ACC112 (cell line): Measurements from ENCODE around the gene PTPRE.

Experiments
- H2AFZ ChIP-seq: fragments of 200-600 bp; sonication (generic); one replicate; pipeline ENCODE4 v1.6.0; 2017; ENCODE audit warnings: antibody characterized with exemption, low read length; ENCODE audit not compliant: unreplicated experiment
- H3K27ac ChIP-seq: fragments of 200-600 bp; sonication (generic); 2 replicates; pipeline ENCODE4 v1.5.1; 2014; ENCODE audit warnings: low read depth, mild to moderate bottlenecking, antibody characterized with exemption, low read length, moderate library complexity
- H3K27me3 ChIP-seq: fragments of 200-600 bp; sonication (generic); 2 replicates; pipeline ENCODE4 v1.6.1; 2014; ENCODE audit warnings: mild to moderate bottlenecking, antibody characterized with exemption, low read length, moderate library complexity, mixed read lengths; ENCODE audit not compliant: insufficient read depth
- H3K36me3 ChIP-seq: fragments of 200-600 bp; sonication (generic); 2 replicates; pipeline ENCODE4 v1.6.1; 2016; ENCODE audit warnings: mild to moderate bottlenecking, antibody characterized with exemption, low read length, moderate library complexity, mixed read lengths; ENCODE audit not compliant: insufficient read depth
- H3K4me1 ChIP-seq: fragments of 200-600 bp; sonication (generic); one replicate; pipeline ENCODE4 v1.6.1; 2016; ENCODE audit warnings: low read length, mixed read lengths; ENCODE audit not compliant: insufficient read depth, unreplicated experiment, control insufficient read depth
- H3K4me3 ChIP-seq: fragments of 200-600 bp; sonication (generic); 2 replicates; pipeline ENCODE4 v1.5.1; 2014; ENCODE audit warnings: mild to moderate bottlenecking, low read depth, low read length
- H3K79me2 ChIP-seq: fragments of 200-600 bp; sonication (generic); one replicate; pipeline ENCODE4 v1.6.0; 2016; ENCODE audit warnings: low read length; ENCODE audit not compliant: control insufficient read depth, unreplicated experiment, insufficient read depth

PTPRE gene

DNA sequence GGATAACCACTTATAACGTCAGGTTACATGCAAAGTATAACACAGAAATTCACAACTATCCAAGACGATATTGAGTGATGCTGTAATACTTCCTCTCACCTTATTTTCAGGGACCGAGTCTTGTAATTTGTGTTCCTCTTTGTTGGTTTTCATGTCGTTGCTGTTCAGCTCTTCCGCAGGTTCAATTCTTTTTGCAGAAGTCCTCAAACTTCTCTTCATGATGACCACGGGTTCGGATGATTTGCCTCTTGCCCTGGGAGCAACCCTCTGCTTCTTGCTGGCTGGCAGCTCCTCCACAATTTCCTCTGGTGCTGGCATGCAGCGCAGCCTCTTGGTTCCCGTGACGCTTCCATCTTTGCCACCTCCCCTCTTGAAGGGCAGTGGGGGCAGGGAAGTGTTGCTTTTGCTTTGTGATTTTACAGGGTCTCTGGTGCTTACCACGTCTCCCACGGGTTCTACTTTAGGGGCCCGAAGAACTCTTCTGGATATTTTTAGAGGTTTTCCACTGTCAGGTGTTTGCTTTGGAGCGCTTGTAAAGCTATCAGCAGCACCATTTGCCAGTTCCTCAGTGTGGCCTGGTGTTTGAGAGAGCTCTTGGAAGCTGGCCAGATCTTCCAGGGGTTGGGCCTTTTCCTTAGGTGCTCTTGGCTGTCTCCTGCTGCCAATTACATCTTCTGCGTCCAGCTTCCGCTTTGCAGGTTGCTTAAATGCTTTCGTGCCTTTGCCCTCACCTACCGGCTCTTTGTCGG lies 195.8 kb downstream of the PTPRE start:
- H3K4me3 ChIP-seq = no peak overlapping the region
- no peaks in the 10 kb centered on the region for H3K4me1 ChIP-seq
- peaks cover 54% of the 10 kb centered on the region for H3K36me3 ChIP-seq
- H3K27me3 ChIP-seq = no peaks in the 10 kb centered on the region
- H3K27ac ChIP-seq = no peak overlapping the region
- no peak overlapping the region for H2AFZ ChIP-seq
- no peaks in the 10 kb centered on the region for H3K79me2 ChIP-seq

DNA sequence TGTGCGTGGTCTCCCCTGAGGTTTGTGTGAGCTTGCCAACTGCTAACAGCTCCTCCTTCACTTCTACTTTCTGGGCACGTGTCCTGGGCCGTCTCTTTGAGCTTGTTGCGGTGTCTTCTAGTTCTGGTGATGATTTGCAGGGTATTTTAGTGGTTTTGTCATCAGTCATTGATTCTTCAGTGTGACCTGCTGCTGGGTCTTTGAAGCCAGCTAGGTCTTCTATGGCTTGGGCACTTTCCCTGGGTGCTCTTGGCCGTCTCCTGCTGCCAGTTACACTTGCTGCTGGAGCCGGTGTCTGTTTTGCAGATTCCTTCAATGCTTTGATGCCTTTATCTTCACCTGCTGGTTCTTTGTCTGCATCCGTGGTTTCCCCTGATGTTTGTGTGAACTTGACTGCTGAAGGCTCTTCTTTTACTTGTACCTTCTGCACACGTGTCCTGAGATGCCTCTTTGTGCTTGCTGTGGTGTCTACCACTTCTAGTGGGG lies 196.4 kb downstream of the PTPRE start:
- H2AFZ ChIP-seq = no peak overlapping the region
- H3K27me3 ChIP-seq = no peaks in the 10 kb centered on the region
- peaks cover 54% of the 10 kb centered on the region for H3K36me3 ChIP-seq
- no peak overlapping the region for H3K27ac ChIP-seq
- H3K4me3 ChIP-seq = no peak overlapping the region
- no peaks in the 10 kb centered on the region for H3K4me1 ChIP-seq
- H3K79me2 ChIP-seq = no peaks in the 10 kb centered on the region

DNA sequence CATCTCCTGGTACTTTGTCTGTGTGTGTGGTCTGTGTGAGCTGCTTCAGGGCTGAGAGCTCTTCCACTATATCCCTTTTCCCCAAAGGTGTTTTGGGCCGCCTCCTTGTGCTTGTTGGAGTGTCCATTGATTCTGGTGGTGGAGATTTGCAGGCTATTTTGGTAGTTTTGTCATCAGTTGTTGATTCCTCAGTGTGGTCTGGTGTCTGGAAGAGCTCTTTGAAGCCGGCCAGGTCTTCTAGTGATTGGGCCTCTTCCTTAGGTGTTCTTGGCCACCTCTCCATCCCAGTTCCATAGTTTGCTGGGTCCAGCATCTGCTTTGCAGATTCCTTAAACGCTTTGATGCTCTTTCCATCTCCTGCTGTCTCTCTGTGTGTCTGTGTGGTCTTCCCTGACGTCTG lies 198.5 kb downstream of the PTPRE start:
- no peaks in the 10 kb centered on the region for H3K4me1 ChIP-seq
- H3K4me3 ChIP-seq = no peak overlapping the region
- no peaks in the 10 kb centered on the region for H3K79me2 ChIP-seq
- no peak overlapping the region for H3K27ac ChIP-seq
- peaks cover 62% of the 10 kb centered on the region for H3K36me3 ChIP-seq
- H2AFZ ChIP-seq = no peak overlapping the region
- H3K27me3 ChIP-seq = no peaks in the 10 kb centered on the region

GRCh38 chr10:128109707-128110106 lies 202.8 kb downstream of the PTPRE start:
- H3K27ac ChIP-seq = no peak overlapping the region
- no peak overlapping the region for H2AFZ ChIP-seq
- peaks cover 81% of the 10 kb centered on the region for H3K36me3 ChIP-seq
- H3K79me2 ChIP-seq = peaks cover 5% of the 10 kb centered on the region
- no peak overlapping the region for H3K4me3 ChIP-seq
- H3K27me3 ChIP-seq = no peaks in the 10 kb centered on the region
- no peaks in the 10 kb centered on the region for H3K4me1 ChIP-seq

DNA sequence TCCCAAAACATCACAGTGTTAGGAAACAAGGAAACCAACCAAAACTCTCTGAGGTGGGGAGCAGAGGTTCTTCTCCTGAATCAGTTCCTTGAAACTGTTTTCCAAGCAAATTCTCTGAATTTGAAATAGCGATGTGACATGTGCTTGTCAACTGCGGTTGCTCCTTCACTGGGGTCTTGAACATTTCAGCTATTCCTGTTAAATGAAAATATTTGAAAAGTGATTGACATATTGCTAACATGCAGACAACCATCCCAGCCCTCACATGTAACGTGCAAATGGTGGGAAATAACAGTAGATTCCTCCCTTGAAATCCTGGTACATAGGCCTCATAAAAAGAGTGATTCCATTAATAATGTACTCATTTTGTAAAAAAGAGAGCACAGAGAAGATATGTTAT lies 203.4 kb downstream of the PTPRE start:
- Histone ChIP-seq H3K79me2 (peaks cover 11% of the 10 kb centered on the region), H3K36me3 (peaks cover 81% of the 10 kb centered on the region), H2AFZ (no peak overlapping the region), H3K4me1 (no peaks in the 10 kb centered on the region), H3K27ac (no peak overlapping the region), H3K4me3 (no peak overlapping the region), H3K27me3 (no peaks in the 10 kb centered on the region)

GRCh38 chr10:128111696-128112095 lies 204.8 kb downstream of the PTPRE start:
- Histone ChIP-seq H3K79me2 (peaks cover 16% of the 10 kb centered on the region), H3K27ac (no peak overlapping the region), H3K4me3 (no peak overlapping the region), H3K4me1 (no peaks in the 10 kb centered on the region), H3K27me3 (no peaks in the 10 kb centered on the region), H3K36me3 (peaks cover 77% of the 10 kb centered on the region), H2AFZ (no peak overlapping the region)

DNA sequence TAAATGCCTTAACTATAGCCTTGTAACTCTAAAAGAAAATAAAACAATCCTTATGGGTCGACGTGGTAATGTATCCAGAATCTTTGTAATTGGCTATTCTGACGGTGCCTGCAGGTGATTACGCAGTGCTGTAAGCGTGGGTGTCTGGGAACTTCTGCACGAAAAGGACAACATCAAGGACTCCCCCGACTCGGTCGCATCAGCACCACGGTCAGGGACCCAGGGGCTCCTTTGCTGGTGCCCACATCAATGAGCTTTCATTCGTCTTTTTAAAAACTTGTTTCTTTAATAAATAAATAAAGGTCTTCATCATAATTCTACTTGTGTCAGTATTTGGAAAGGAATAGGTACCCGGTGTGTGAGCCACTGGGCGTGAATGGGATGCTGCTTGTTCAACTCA lies 206.1 kb downstream of the PTPRE start:
- H3K36me3 ChIP-seq = peaks cover 64% of the 10 kb centered on the region
- H3K79me2 ChIP-seq = peaks cover 18% of the 10 kb centered on the region
- no peak overlapping the region for H3K27ac ChIP-seq
- H2AFZ ChIP-seq = no peak overlapping the region
- H3K27me3 ChIP-seq = no peaks in the 10 kb centered on the region
- H3K4me3 ChIP-seq = no peak overlapping the region
- peaks cover 3% of the 10 kb centered on the region for H3K4me1 ChIP-seq

DNA sequence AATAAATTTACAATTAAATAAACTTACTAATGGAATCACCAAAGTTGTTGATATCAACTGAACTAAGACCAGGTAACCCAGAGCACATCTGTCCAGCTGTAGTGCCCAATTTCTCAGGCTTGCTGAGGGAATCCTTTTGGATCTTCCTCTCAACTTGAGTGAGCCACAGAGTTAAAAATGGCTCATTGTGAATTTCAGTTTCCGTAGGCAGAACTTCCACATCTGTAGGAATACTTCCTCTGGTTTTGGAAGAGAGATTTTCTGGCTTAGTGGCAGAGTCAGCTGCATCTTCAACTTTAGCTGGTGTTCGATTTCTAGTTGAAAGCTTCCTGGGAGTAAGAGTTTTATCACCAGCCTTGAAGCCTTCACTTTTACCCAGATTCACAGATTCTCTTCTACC lies 208.0 kb downstream of the PTPRE start:
- Histone ChIP-seq H3K79me2 (peaks cover 34% of the 10 kb centered on the region), H2AFZ (no peak overlapping the region), H3K36me3 (peaks cover 61% of the 10 kb centered on the region), H3K4me1 (peaks cover 3% of the 10 kb centered on the region), H3K27me3 (no peaks in the 10 kb centered on the region), H3K27ac (no peak overlapping the region), H3K4me3 (no peak overlapping the region)

GRCh38 chr10:128115356-128115755 lies 208.5 kb downstream of the PTPRE start:
- Histone ChIP-seq H3K27ac (no peak overlapping the region), H3K4me3 (no peak overlapping the region), H3K27me3 (no peaks in the 10 kb centered on the region), H2AFZ (no peak overlapping the region), H3K79me2 (peaks cover 39% of the 10 kb centered on the region), H3K4me1 (peaks cover 3% of the 10 kb centered on the region), H3K36me3 (peaks cover 57% of the 10 kb centered on the region)

DNA sequence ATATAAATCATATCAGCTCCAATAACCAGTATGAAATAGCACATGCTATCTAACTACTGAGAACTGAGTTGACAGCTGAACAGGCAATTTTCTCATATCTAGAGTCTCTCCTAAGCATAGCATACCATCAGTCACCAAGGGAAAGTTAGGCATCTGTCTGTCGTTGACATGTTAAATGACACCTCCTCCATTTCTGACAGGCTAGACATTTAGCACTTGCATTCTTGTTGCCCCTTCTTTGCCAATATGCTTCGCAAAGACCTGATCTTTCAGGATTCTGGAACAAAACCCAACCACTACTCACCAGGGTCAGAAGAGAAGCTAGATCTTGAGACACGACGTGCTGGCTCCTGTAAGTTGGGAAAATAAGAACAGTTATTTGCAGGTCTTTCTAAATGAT lies 209.3 kb downstream of the PTPRE start:
- H3K4me1 ChIP-seq = peaks cover 3% of the 10 kb centered on the region
- H3K36me3 ChIP-seq = peaks cover 53% of the 10 kb centered on the region
- H3K27me3 ChIP-seq = no peaks in the 10 kb centered on the region
- peaks cover 46% of the 10 kb centered on the region for H3K79me2 ChIP-seq
- no peak overlapping the region for H2AFZ ChIP-seq
- H3K4me3 ChIP-seq = no peak overlapping the region
- no peak overlapping the region for H3K27ac ChIP-seq

GRCh38 chr10:128116851-128117615 lies 210.1 kb downstream of the PTPRE start:
- no peak overlapping the region for H3K4me3 ChIP-seq
- peaks cover 53% of the 10 kb centered on the region for H3K79me2 ChIP-seq
- H3K27me3 ChIP-seq = no peaks in the 10 kb centered on the region
- H2AFZ ChIP-seq = no peak overlapping the region
- peaks cover 6% of the 10 kb centered on the region for H3K4me1 ChIP-seq
- peaks cover 49% of the 10 kb centered on the region for H3K36me3 ChIP-seq
- H3K27ac ChIP-seq = no peak overlapping the region
